Lower leg skin (tissue), 4 donors: ENCODE measurements around the gene ZKSCAN8. TPM values are rescaled to one million over a fixed set of nuclear protein-coding genes. Genes with fewer than 3 reads are reported as not detected.

Source experiments
- DNase-seq, 2 donors: peaks; one replicate each; pipeline ENCODE4 v3.0.0-alpha.2; 2019; ENCODE audit warnings: low spot score in 2 of 2
- H3K4me3 ChIP-seq: fragments of 200-600 bp; sonication (generic); 2 replicates; pipeline ENCODE4 v1.5.1; 2017; ENCODE audit warnings: mild to moderate bottlenecking, low read depth; ENCODE audit not compliant: poor library complexity, severe bottlenecking
- CTCF ChIP-seq, 3 donors: fragments of 450-650 bp; IDR thresholded peaks; one replicate each; pipeline ENCODE4 v1.5.1; 2016; ENCODE audit warnings: antibody characterized with exemption in 3 of 3, mild to moderate bottlenecking in 3 of 3, moderate library complexity in 2 of 3
- POLR2A ChIP-seq, 2 donors: fragments of 450-650 bp; IDR thresholded peaks; one replicate each; pipeline ENCODE4 v1.6.1; 2016 to 2017; ENCODE audit warnings: antibody characterized with exemption in 2 of 2, mild to moderate bottlenecking in 1 of 2, moderate library complexity in 1 of 2
- whole genome bisulfite sequencing, 2 donors: methylation state at CpG; one replicate each; pipeline ENCODE4 v1.1.5; 2018; 5-methylcytosine and 5-hydroxymethylcytosine counted together
- intact Hi-C: fragments of 100-400 bp; cut with DNase I; formaldehyde crosslinking; loops from one replicate; pipeline ENCODE4 v1.15.0; 2023; ENCODE audit warnings: low total_unique reads
- total RNA-seq, 4 donors: library from RNA; depleted of rRNA; stranded (reverse); fragments of >200 nt; gene quantifications; one replicate each; pipeline ENCODE4 v1.1.0, GENCODE V29; 2016

Gene ZKSCAN8
- total RNA-seq, 4 donors from 2014 or later, result 10.5 to 16.5 (median 11.3) TPM

- intact Hi-C loops, result no loop called here
- no peak overlapping the region for H3K4me3 ChIP-seq
- WGBS, 2 donors, result 10 to 11% methylated on average over 23 of the region's 23 CpGs
- TF ChIP-seq POLR2A (IDR thresholded peaks at IDR 0.05), result no peak
- no peak for TF ChIP-seq CTCF (IDR thresholded peaks at IDR 0.05)
- no peak for DNase-seq
These were observed 66.5 kb downstream of the ZKSCAN8 start for GRCh38 chr6:28208111-28208659.

Other genes starting within 250 kb of the ZKSCAN8 start
- not detected for gene OR2B2, start 229.5 kb upstream of the ZKSCAN8 start, total RNA-seq
- gene OR2B6, start 184.6 kb upstream of the ZKSCAN8 start, total RNA-seq, result not detected
- gene ZNF165, start 61.3 kb upstream of the ZKSCAN8 start, total RNA-seq, result 1 to 10 TPM in 3 of 4 donors, under 1 TPM in 1; 0.72 to 3.1 (median 1.9) TPM
- 1 to 10 TPM; 3.9 to 6.1 (median 5.3) TPM for gene ZSCAN16, start 17.3 kb upstream of the ZKSCAN8 start, total RNA-seq
- 1 to 10 TPM; 2.3 to 9.4 (median 4.3) TPM for gene ZSCAN9, start 83.4 kb downstream of the ZKSCAN8 start, total RNA-seq
- gene ZKSCAN4, start 110.4 kb downstream of the ZKSCAN8 start, total RNA-seq, result 1 to 10 TPM; 4.4 to 6.4 (median 5.9) TPM
- 1 to 10 TPM in 1 of 4 donors, under 1 TPM in 2, not detected in 1; 0.42 to 1.1 (median 0.75) TPM for gene NKAPL, start 117.4 kb downstream of the ZKSCAN8 start, total RNA-seq
- gene ZSCAN26, start 125.3 kb downstream of the ZKSCAN8 start, total RNA-seq, result 10 to 100 TPM in 2 of 4 donors, 1 to 10 TPM in 2; 8.3 to 20.7 (median 11.0) TPM
- gene PGBD1, start 139.7 kb downstream of the ZKSCAN8 start, total RNA-seq, result 1 to 10 TPM in 2 of 4 donors, under 1 TPM in 2; 0.15 to 1.6 (median 1.1) TPM
- 10 to 100 TPM in 2 of 4 donors, 1 to 10 TPM in 2; 3.6 to 19.4 (median 7.0) TPM for gene ZSCAN31, start 194.3 kb downstream of the ZKSCAN8 start, total RNA-seq
- 1 to 10 TPM; 2.9 to 6.7 (median 4.3) TPM for gene ZKSCAN3, start 208.1 kb downstream of the ZKSCAN8 start, total RNA-seq